Stimulated activated naive CD4-positive, alpha-beta T cell treated with Interleukin-2 at 50 U/mL for 16 hours (primary cell): ENCODE results near the gene PHETA2.
"Not testable (repeated sequence)": the region's sequence is repeated elsewhere in the genome, so short reads cannot be mapped to it uniquely, and the experiment has no call there.

Experiments used
- DNase-seq: peaks from one replicate; lab custom pipeline; 2025; lab: John Stamatoyannopoulos, UW

Gene PHETA2

DNA sequence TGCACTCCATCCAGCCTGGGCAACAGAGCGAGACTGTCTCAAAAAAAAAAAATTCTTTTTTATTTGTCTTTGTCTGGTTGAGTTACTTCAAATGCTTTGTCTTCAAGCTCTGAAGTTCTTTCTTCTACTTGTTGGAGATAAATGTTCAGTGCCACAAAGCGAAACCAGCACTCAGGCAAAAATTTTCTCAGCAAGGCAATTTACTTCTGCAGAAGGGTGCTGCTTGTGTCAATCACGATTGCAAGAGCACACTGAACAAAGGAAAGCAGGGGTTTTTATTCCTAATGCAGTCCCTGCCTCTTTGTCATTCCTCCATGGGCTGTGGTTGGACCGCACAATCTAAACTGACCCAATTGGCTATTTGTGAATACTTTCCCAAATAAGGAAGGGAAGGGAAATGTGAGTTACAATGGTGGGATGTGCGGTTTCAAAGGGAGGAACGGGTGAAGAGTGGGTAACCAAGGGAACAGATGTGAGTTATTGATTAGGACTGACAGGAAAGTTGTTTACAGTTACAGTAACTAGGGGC lies 30.3 kb downstream of the PHETA2 start:
- DNase-seq: not testable (repeated sequence)

GRCh38 chr22:42108848-42109247 lies 34.8 kb downstream of the PHETA2 start:
- no peak for DNase-seq

- DNase-seq: no peak
Measured at GRCh38 chr22:42111798-42112197, 37.8 kb downstream of the PHETA2 start.

DNA sequence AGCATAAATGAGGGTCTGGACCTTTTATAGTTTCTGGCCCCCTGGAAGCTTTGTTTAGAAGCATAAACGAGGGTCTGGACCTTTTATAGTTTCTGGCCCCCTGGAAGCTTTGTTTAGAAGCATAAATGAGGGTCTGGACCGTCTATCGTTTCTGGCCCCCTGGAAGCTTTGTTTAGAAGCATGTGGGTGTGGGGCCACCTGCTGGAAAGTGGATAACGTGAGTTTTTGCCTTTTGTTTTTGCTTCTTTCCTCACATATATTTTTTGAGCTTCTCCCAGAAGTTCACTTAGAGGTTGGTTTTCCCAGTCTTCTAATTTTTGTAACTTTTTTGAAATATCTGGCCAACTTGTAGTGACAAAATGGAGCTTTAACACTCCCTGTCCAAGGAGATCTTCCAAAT lies 38.7 kb downstream of the PHETA2 start:
- DNase-seq: not testable (repeated sequence)

GRCh38 chr22:42114721-42115120 lies 40.7 kb downstream of the PHETA2 start:
- DNase-seq: no peak

- not testable (repeated sequence) for DNase-seq
Measured at GRCh38 chr22:42115420-42115830, 41.4 kb downstream of the PHETA2 start.

DNA sequence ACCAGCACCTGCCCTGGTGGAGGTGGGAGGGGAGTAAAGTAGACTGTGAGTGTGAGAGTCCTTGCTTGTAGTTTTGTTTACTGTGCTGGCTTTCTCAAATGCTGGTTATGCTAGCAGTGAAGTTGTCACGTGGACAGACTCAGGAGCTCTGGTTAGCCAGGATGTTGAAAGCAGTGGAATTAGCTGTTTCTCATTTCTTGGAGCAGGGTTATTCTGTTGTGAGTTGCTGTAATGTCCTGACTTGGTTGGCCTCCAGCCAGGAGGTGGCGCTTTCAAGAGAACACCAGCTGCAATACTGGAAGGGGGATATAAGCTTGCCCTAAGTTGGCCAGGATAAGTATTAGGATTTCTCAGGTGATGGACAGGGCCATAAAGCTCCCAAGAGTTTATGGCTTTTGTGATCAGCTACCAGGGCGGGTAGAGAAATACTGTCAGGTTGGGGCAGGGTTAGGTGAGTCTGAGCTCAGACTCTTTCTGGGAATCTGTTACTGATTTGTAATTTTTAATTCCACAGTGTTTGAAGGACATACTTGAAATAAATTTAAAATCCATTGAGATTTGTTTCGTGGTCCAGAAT lies 42.9 kb downstream of the PHETA2 start:
- no peak for DNase-seq

DNA sequence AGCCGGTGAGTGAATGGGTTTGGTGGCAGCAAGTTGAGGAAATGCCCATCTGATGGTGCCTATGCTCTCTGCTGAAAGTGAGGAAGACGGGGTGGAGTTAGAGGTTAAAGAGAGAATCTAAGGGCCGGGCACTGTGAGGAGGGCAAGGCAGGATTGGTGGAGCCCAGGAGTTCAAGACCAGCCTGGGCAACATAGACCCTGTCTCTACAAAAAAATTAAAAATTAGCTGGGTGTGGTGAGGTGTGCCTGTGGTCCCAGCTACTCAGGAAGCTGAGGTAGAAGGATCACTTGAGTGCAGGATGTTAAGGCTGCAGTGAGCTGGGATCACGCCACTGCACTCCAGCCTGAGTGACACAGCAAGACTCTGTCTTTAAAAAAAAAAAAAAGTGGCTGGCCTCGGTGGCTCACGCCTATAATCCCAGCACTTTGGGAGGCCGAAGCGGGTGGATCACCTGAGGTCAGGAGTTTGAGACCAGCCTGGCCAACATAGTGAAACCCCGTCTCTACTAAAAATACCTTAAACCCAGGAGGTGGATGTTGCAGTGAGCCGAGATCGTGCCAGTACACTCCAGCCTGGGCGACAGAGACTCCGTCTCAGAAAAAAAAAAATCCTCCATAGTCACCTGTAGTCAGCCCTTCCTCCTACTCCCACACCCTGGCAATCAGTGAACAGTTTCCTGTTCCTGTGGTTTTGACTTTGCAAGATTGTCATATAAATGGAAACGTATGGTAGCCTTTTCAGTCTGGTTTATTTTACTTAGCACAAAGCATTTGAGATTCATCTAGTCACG lies 46.4 kb downstream of the PHETA2 start:
- peak; percentile 35 for DNase-seq

- DNase-seq: not testable (repeated sequence)
Measured at GRCh38 chr22:42123529-42123928, 49.5 kb downstream of the PHETA2 start.

- no peak for DNase-seq
Measured at GRCh38 chr22:42127606-42128005, 53.6 kb downstream of the PHETA2 start.

DNA sequence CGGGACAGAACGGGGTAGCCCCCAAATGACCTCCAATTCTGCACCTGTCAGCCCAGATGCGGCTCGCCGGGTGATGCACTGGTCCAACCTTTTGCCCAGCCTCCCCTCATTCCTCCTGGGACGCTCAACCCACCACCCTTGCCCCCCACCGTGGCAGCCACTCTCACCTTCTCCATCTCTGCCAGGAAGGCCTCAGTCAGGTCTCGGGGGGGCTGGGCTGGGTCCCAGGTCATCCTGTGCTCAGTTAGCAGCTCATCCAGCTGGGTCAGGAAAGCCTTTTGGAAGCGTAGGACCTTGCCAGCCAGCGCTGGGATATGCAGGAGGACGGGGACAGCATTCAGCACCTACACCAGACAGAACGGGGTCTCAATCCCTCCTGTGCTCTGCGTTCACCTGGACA lies 54.0 kb downstream of the PHETA2 start:
- DNase-seq: not testable (repeated sequence)
